K562 (cell line): ENCODE results near the gene CIAO1. TPM values are rescaled to one million over a fixed set of nuclear protein-coding genes. Genes with fewer than 3 reads are reported as not detected.

Source experiments
- C11orf30 ChIP-seq: fragments of 450-650 bp; IDR thresholded peaks from 2 replicates; pipeline ENCODE4 v1.6.1; 2016; ENCODE audit warnings: low read depth, mild to moderate bottlenecking
- KLF1 ChIP-seq: fragments of 450-650 bp; IDR thresholded peaks from 2 replicates; pipeline ENCODE4 v1.6.1; 2016; ENCODE audit warnings: missing genetic modification characterization, missing compliant biosample characterization
- RAD21 ChIP-seq, 2 experiments: fragments of 250-450 bp in 1 of 2; fragments of 450-650 bp in 1 of 2; sonication (Bioruptor Pico) in 1 of 2; formaldehyde crosslinking in 1 of 2; IDR thresholded peaks in 1 of 2; conservative IDR thresholded peaks in 1 of 2; 2 replicates each; pipeline versions ENCODE4 v1.4.0 to v1.8.0; 2020 to 2022; ENCODE audit warnings: mild to moderate bottlenecking in 2 of 2, moderate library complexity in 1 of 2
- RBM22 ChIP-seq: fragments of 200-400 bp; formaldehyde crosslinking; IDR thresholded peaks from 2 replicates; pipeline ENCODE4 v1.6.1; 2018; ENCODE audit warnings: low read length, low read depth; ENCODE audit not compliant: poor library complexity, severe bottlenecking
- SMAD1 ChIP-seq: fragments of 150-350 bp; IDR thresholded peaks from 2 replicates; pipeline ENCODE4 v1.6.1; 2014; ENCODE audit warnings: low read length, low read depth; ENCODE audit not compliant: partially characterized antibody
- TAF1 ChIP-seq: IDR thresholded peaks from 2 replicates; pipeline ENCODE4 v1.6.1; 2011; ENCODE audit warnings: mild to moderate bottlenecking, low read length, moderate library complexity; ENCODE audit not compliant: insufficient read depth, control insufficient read depth, severe bottlenecking; ENCODE audit errors: extremely low read depth
- TFE3 ChIP-seq: fragments of 450-650 bp; formaldehyde crosslinking; IDR thresholded peaks from 2 replicates; pipeline ENCODE4 v1.4.0; 2020; ENCODE audit warnings: mild to moderate bottlenecking, mixed read lengths
- TSHZ1 ChIP-seq: fragments of 250-450 bp; sonication (Bioruptor Pico); IDR thresholded peaks from 2 replicates; pipeline ENCODE4 v1.4.0; 2020; ENCODE audit warnings: mild to moderate bottlenecking, moderate library complexity
- ZNF655 ChIP-seq: fragments of 250-450 bp; sonication (Bioruptor Pico); IDR thresholded peaks from 2 replicates; pipeline ENCODE4 v1.5.0; 2021
- polyA plus RNA-seq, 8 experiments: library from polyadenylated mRNA; depleted of rRNA in 4 of 8; stranded (reverse) in 5 of 8; unstranded in 3 of 8; fragments of >200 nt; fragmentation: Nextera tagmentation in 2 of 8; fragmentation: Illumina TruSeq in 1 of 8; extraction: Ambion mirVana in 2 of 8; extraction: Trizol in 1 of 8; gene quantifications; 2 replicates each; pipeline versions ENCODE4 v1.2.1 to v1.2.3, GENCODE V29; 2011 to 2014; ENCODE audit warnings: inconsistent platforms in 1 of 8, missing spikeins in 1 of 8
- total RNA-seq, 7 experiments: library from RNA; depleted of rRNA in 6 of 7; stranded (reverse); fragments of >200 nt in 6 of 7; fragmentation: Illumina TruSeq in 2 of 7; extraction: Trizol in 2 of 7; gene quantifications; 2 replicates each; pipeline versions ENCODE4 v1.2.1 to v1.2.3, GENCODE V29; 2011 to 2021; ENCODE audit warnings: low replicate concordance in 1 of 7
- TF ChIP-seq, protein P1 (sequence below): fragments of 250-450 bp; sonication (Bioruptor Pico); IDR thresholded peaks from 2 replicates; pipeline ENCODE4 v1.4.0; 2020; ENCODE audit warnings: mild to moderate bottlenecking
- TF ChIP-seq, protein P2 (sequence below): fragments of 200-800 bp; sonication (Bioruptor generic); IDR thresholded peaks from 2 replicates; pipeline ENCODE4 v1.6.1; 2017; ENCODE audit warnings: missing genetic modification characterization, missing compliant biosample characterization

Gene CIAO1
- total and polyA plus RNA-seq, 9 of the 15 experiments (the other 6 are each of a cell fraction or from before 2014, with no cell fraction given), result 11.4 to 156 (median 92.8) TPM

GRCh38 chr2:96260387-96261260 is 5.4 kb upstream of the CIAO1 start (continued):
- TF ChIP-seq TSHZ1 (CRISPR knock-in tag) (no peak), C11orf30 (no peak), ZNF655 (CRISPR knock-in tag) (no peak), TAF1 (no peak), TFE3 (CRISPR knock-in tag) (no peak), KLF1 (tag) (no peak), SMAD1 (no peak), RBM22 (no peak), RAD21 (CRISPR knock-in tag; conservative IDR thresholded peaks at IDR 0.05 in 1 of 2, IDR thresholded peaks at IDR 0.05 in 1 of 2) (peak; percentile 41 to 51)
- TF ChIP-seq, protein P1, sequence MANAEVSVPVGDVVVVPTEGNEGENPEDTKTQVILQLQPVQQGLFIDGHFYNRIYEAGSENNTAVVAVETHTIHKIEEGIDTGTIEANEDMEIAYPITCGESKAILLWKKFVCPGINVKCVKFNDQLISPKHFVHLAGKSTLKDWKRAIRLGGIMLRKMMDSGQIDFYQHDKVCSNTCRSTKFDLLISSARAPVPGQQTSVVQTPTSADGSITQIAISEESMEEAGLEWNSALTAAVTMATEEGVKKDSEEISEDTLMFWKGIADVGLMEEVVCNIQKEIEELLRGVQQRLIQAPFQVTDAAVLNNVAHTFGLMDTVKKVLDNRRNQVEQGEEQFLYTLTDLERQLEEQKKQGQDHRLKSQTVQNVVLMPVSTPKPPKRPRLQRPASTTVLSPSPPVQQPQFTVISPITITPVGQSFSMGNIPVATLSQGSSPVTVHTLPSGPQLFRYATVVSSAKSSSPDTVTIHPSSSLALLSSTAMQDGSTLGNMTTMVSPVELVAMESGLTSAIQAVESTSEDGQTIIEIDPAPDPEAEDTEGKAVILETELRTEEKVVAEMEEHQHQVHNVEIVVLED (CRISPR knock-in tag), result no peak
- TF ChIP-seq, protein P2, sequence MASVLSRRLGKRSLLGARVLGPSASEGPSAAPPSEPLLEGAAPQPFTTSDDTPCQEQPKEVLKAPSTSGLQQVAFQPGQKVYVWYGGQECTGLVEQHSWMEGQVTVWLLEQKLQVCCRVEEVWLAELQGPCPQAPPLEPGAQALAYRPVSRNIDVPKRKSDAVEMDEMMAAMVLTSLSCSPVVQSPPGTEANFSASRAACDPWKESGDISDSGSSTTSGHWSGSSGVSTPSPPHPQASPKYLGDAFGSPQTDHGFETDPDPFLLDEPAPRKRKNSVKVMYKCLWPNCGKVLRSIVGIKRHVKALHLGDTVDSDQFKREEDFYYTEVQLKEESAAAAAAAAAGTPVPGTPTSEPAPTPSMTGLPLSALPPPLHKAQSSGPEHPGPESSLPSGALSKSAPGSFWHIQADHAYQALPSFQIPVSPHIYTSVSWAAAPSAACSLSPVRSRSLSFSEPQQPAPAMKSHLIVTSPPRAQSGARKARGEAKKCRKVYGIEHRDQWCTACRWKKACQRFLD (CRISPR knock-in tag), result peak; percentile 62
